KG1 (cell line): ENCODE measurements around the gene C5orf58.
A peak's percentile ranks its signal among the peaks of the same experiment; 100 is the strongest.

ENCODE experiments used
- DNase-seq: peaks from one replicate; lab custom pipeline; 2025; lab: John Stamatoyannopoulos, UW

The C5orf58 gene

GRCh38 chr5:170283296-170283695 lies 50.5 kb downstream of the C5orf58 start:
- no peak for DNase-seq

- no peak for DNase-seq
Observed at GRCh38 chr5:170284231-170284630, 51.4 kb downstream of the C5orf58 start.

- no peak for DNase-seq
Observed at GRCh38 chr5:170285181-170285580, 52.4 kb downstream of the C5orf58 start.

- DNase-seq = no peak
Observed at GRCh38 chr5:170286386-170286925, 53.7 kb downstream of the C5orf58 start.

GRCh38 chr5:170287532-170287931 lies 54.7 kb downstream of the C5orf58 start:
- DNase-seq = no peak

- no peak for DNase-seq
Observed at GRCh38 chr5:170288151-170288550, 55.4 kb downstream of the C5orf58 start.

GRCh38 chr5:170288551-170288950 lies 55.8 kb downstream of the C5orf58 start:
- DNase-seq = no peak

- no peak for DNase-seq
Observed at GRCh38 chr5:170289121-170289520, 56.3 kb downstream of the C5orf58 start.

- DNase-seq = no peak
Observed at GRCh38 chr5:170289764-170290163, 57.0 kb downstream of the C5orf58 start.

GRCh38 chr5:170290498-170290897 lies 57.7 kb downstream of the C5orf58 start:
- no peak for DNase-seq

- no peak for DNase-seq
Observed at GRCh38 chr5:170292179-170293104, 59.7 kb downstream of the C5orf58 start.

- peak; percentile 65 for DNase-seq
Observed at GRCh38 chr5:170293273-170293672, 60.5 kb downstream of the C5orf58 start.

GRCh38 chr5:170294057-170294456 lies 61.3 kb downstream of the C5orf58 start:
- DNase-seq = no peak

- no peak for DNase-seq
Observed at GRCh38 chr5:170294556-170294955, 61.8 kb downstream of the C5orf58 start.
